HG03469 (cell line): ENCODE results near the gene TMEM219.
"Not testable (repeated sequence)": the region's sequence is repeated elsewhere in the genome, so short reads cannot be mapped to it uniquely, and the experiment has no call there.

Experiments
- ATAC-seq: cut with Tn5 transposase; IDR thresholded peaks from one replicate; pipeline ENCODE4 v1.9.1; 2021; ENCODE audit warnings: mild to moderate bottlenecking, moderate library complexity, moderate number of reproducible peaks; ENCODE audit not compliant: unreplicated experiment

The TMEM219 gene

GRCh38 chr16:30010844-30011713 lies 49.2 kb downstream of the TMEM219 start, which contains the start of gene DOC2A:
Gene DOC2A, minus strand, starts transcription at chr16:30011027. Its CDS starts 805 bp downstream, at chr16:30010222.
- no peak for ATAC-seq

- no peak for ATAC-seq
Observed at GRCh38 chr16:30011714-30012504, 50.0 kb downstream of the TMEM219 start.

- not testable (repeated sequence) for ATAC-seq
Observed at GRCh38 chr16:30012598-30012997, 50.7 kb downstream of the TMEM219 start.

GRCh38 chr16:30015450-30015849 lies 53.6 kb downstream of the TMEM219 start:
- ATAC-seq = not testable (repeated sequence)

- ATAC-seq = no peak
Observed at GRCh38 chr16:30016555-30017276, 54.8 kb downstream of the TMEM219 start.

DNA sequence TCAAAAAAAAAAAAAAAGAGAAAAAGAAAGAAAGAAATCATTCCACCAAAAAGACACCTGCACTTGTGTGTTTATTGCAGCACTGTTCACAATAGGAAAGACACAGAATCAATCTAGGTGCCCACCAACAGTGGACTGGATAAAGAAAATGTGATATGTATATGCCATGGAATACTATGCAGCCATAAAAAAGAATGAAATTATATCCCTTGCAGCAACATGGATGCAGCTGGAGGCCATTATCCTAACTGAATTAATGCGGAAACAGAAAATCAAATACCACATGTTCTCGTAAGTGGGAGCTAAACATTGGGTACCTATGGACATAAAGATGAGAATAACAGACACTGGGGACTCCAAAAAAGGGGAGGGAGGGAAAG lies 55.4 kb downstream of the TMEM219 start:
- no peak for ATAC-seq

GRCh38 chr16:30017937-30018336 lies 56.1 kb downstream of the TMEM219 start:
- not testable (repeated sequence) for ATAC-seq

- ATAC-seq = no peak
Observed at GRCh38 chr16:30018731-30019158, 56.9 kb downstream of the TMEM219 start.
